ENCODE data around the gene ACOX3.

Gene ACOX3

DNA sequence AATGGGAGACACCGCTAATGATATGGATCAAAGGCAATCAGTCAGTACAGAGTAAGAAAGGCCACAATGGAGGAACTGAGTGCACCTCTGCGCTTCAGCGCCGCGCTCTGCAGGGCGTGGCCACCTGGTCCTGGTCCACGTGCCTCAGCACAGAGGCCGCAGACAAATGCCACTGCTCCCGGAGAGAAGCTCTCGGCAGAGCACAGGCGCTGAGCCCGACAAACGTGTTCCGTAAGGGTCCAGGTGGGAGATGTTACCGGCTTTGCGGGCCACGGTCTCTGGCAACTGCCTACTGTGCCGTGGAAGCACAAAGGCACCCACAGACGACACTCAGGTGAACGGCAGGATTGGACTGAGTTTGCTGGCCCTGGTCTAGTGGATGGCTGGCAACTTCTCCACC lies 68.9 kb downstream of the ACOX3 start:
- Histone ChIP-seq H3K9me3 (no peaks in the 10 kb centered on the region), H3K4me1 (ENCODE audit: control insufficient read depth in 1 of 2, insufficient read depth in 1 of 2, low read depth in 1 of 2, low read length in 1 of 2) (no peaks in the 10 kb centered on the region), H3K27me3 (no peaks in the 10 kb centered on the region), H3K4me3 (ENCODE audit: low read depth in 1 of 2, low read length in 1 of 2) (no peak overlapping the region), H3K27ac (no peak overlapping the region), H3K36me3 (peaks cover 2% of the 10 kb centered on the region)
- TF ChIP-seq, protein P1, sequence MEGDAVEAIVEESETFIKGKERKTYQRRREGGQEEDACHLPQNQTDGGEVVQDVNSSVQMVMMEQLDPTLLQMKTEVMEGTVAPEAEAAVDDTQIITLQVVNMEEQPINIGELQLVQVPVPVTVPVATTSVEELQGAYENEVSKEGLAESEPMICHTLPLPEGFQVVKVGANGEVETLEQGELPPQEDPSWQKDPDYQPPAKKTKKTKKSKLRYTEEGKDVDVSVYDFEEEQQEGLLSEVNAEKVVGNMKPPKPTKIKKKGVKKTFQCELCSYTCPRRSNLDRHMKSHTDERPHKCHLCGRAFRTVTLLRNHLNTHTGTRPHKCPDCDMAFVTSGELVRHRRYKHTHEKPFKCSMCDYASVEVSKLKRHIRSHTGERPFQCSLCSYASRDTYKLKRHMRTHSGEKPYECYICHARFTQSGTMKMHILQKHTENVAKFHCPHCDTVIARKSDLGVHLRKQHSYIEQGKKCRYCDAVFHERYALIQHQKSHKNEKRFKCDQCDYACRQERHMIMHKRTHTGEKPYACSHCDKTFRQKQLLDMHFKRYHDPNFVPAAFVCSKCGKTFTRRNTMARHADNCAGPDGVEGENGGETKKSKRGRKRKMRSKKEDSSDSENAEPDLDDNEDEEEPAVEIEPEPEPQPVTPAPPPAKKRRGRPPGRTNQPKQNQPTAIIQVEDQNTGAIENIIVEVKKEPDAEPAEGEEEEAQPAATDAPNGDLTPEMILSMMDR (IDR thresholded peaks at IDR 0.05), result no peak

DNA sequence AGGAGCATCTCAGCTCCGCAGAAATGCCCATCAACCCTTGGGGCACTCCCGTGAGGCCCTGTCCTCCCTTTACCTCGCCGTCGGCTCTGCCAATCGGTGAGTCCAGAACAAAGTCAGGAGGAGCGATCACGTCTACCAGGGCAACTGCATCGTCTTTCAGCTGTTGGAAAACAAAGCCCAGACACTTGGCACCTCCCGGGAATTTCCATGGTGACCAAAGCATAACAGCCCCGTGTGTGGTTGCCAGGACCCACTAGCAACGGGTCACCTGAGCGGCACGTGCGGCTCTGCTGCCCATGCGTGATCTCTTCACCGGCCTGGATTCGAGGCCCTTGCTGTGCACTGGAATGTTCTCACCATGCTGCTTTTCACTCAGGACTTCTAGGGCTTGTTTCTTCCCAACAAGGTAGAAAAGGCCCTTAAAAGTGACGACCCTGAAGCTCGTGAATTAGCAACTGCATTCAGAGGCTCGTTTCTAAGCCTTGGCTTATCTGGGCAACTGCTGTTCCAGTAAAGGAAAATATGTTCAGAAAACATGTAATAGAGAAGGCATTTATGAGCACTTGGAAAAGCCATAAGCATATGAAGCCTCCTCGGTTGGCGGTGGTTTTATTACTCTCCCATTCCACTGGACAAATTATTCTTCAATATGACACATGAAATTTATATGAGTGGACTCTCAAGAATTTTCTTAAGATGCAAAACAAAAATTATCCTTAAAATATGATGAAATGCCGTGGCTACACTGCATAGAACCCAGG lies 69.5 kb downstream of the ACOX3 start:
- Histone ChIP-seq H3K36me3 (peaks cover 8% of the 10 kb centered on the region), H3K4me1 (ENCODE audit: control insufficient read depth in 1 of 2, insufficient read depth in 1 of 2, low read depth in 1 of 2, low read length in 1 of 2) (no peaks in the 10 kb centered on the region), H3K27me3 (no peaks in the 10 kb centered on the region), H3K4me3 (ENCODE audit: low read depth in 1 of 2, low read length in 1 of 2) (no peak overlapping the region), H3K27ac (no peak overlapping the region), H3K9me3 (no peaks in the 10 kb centered on the region)
- TF ChIP-seq, protein P1 (IDR thresholded peaks at IDR 0.05), result no peak

DNA sequence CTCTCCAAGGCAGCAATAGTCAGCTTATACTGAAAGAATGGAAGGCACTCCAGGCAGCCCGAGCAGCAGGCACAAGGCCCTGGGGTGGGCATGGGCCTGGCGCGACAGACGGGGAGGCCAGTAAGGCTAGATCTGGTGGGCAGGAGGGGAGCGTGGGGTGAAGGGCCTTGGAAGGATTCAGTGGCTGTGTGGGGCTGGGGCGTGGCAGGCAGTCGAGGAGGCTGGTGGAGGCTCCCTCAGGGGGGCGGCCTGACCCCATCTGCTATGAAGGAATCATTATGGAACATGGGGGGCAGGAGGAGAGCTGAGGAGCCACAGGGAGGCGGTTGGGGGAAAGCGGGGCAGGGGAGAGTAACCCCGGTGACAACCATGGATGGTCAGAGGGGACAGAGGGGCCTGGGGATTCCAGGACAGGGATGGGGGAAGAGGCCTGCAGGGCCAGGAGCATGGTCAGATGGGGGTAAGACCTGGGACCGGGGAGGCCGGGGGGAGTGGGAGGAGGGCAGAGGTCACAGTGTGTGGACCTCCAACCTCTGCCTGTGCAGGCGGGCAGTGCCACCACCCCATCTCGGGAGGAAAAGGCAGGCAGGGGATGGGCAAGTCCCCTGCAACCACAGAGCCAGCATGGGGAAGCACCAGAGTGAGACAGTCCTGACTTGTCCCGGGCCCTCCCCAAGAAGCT lies 70.3 kb downstream of the ACOX3 start:
- TF ChIP-seq, protein P1 (IDR thresholded peaks at IDR 0.05), result no peak
- no peaks in the 10 kb centered on the region for H3K9me3 ChIP-seq
- H3K36me3 ChIP-seq, result peaks cover 16% of the 10 kb centered on the region
- no peak overlapping the region for H3K4me3 ChIP-seq (ENCODE audit: low read depth in 1 of 2, low read length in 1 of 2)
- H3K4me1 ChIP-seq (ENCODE audit: control insufficient read depth in 1 of 2, insufficient read depth in 1 of 2, low read depth in 1 of 2, low read length in 1 of 2), result no peaks in the 10 kb centered on the region
- H3K27me3 ChIP-seq, result no peaks in the 10 kb centered on the region
- no peak overlapping the region for H3K27ac ChIP-seq

DNA sequence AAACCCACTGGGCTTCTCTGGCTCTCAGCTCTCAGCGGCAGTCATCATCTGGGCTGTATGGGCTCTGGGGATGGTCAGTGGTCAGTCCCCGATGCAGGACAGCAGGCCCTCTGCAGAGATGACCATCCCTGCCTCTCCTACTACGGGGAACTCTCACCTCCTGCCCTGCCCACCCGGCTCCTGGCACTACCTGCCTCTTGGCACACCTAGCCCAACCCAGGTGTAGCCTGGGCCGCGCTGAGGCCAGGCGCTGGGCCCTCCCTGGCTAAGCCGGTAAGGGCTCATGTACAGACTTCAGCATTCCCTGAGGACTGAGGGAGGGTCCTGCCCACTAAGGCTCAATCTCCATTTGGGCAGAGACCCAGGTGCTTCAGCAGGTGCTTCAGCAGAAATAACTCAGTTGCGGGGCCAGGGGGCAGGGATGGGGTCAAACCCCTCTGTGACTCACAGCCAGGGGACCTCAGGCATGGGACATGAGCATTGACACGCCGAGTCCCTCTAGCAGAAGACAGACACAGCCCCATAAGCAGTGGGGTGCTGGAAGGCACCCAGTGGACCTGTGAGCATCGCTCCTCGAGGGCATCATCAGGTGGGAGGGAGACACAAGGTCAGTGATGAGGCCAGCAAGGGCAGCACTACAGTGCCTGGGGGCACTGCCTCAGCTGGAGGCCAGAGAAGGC lies 71.0 kb downstream of the ACOX3 start:
- H3K27ac ChIP-seq, result no peak overlapping the region
- no peaks in the 10 kb centered on the region for H3K9me3 ChIP-seq
- TF ChIP-seq, protein P1 (IDR thresholded peaks at IDR 0.05), result no peak
- peaks cover 20% of the 10 kb centered on the region for H3K36me3 ChIP-seq
- H3K27me3 ChIP-seq, result no peaks in the 10 kb centered on the region
- H3K4me1 ChIP-seq (ENCODE audit: control insufficient read depth in 1 of 2, insufficient read depth in 1 of 2, low read depth in 1 of 2, low read length in 1 of 2), result no peaks in the 10 kb centered on the region
- no peak overlapping the region for H3K4me3 ChIP-seq (ENCODE audit: low read depth in 1 of 2, low read length in 1 of 2)

DNA sequence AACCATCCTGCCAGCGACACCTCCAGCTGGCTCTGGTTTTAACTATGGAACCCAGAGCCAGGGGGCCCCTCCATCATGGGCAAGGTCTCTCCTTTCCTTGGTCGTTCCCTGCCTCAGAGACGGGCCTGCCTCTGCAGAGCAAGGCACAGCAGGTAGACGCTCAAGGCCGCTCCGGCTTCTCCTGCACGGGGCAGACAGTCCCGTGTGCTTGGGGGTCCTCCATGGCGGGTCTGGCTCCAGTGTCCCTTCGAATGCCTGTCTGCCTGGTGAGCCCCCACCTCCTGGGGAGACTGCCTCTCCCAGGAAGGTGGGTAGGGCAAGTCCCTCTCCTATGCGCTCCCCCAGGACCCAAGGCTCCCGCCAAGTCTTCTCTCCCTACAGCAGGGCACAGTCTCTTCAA lies 71.5 kb downstream of the ACOX3 start:
- Histone ChIP-seq H3K9me3 (no peaks in the 10 kb centered on the region), H3K36me3 (peaks cover 20% of the 10 kb centered on the region)

More for the DNA sequence above, 71.5 kb downstream of the ACOX3 start:
- H3K27ac ChIP-seq, result no peak overlapping the region
- TF ChIP-seq, protein P1 (IDR thresholded peaks at IDR 0.05), result no peak
- H3K4me1 ChIP-seq (ENCODE audit: control insufficient read depth in 1 of 2, insufficient read depth in 1 of 2, low read depth in 1 of 2, low read length in 1 of 2), result no peaks in the 10 kb centered on the region
- H3K27me3 ChIP-seq, result no peaks in the 10 kb centered on the region
- no peak overlapping the region for H3K4me3 ChIP-seq (ENCODE audit: low read depth in 1 of 2, low read length in 1 of 2)

Data from neutrophil (primary cell).